B cell (primary cell): ENCODE results near the gene PRKG2. TPM values are rescaled to one million over a fixed set of nuclear protein-coding genes. Genes with fewer than 3 reads are reported as not detected.

ENCODE experiments used
- ATAC-seq: fragments of 200-7000 bp; cut with Tn5 transposase; one replicate; pipeline ENCODE4 v1.10.0; 2021; ENCODE audit warnings: low read depth, mild to moderate bottlenecking, moderate number of reproducible peaks, moderate library complexity
- CTCF ChIA-PET: fragments of 350-600 bp; sonication (Branson Sonifier 250); formaldehyde crosslinking; loops from one replicate; lab custom pipeline; 2021; ENCODE audit warnings: antibody characterized with exemption, inconsistent platforms; lab: Charles Lee
- POLR2A ChIA-PET: fragments of 350-600 bp; sonication (Branson Sonifier 250); formaldehyde crosslinking; loops from one replicate; lab custom pipeline; 2021; ENCODE audit warnings: antibody characterized with exemption; lab: Charles Lee
- DNase-seq: peaks from one replicate; pipeline ENCODE4 v3.0.0; 2013
- H2AFZ ChIP-seq: 2 replicates; pipeline ENCODE4 v1.6.1; 2012; ENCODE audit warnings: mild to moderate bottlenecking, low read depth, low read length; ENCODE audit not compliant: insufficient read depth, poor library complexity, severe bottlenecking
- H3K27ac ChIP-seq, 2 donors: 1 replicate in 1 of 2; 2 replicates in 1 of 2; pipeline ENCODE4 v1.5.1; 2012 to 2013; ENCODE audit warnings: low read length in 2 of 2, mild to moderate bottlenecking in 2 of 2, moderate library complexity in 1 of 2
- H3K27me3 ChIP-seq, 4 experiments: fragments of 200-600 bp in 1 of 4; sonication (generic) in 1 of 4; replicated peaks in 1 of 4; 1 replicate in 2 of 4; 2 replicates in 2 of 4; pipeline versions ENCODE4 v1.6.1 to v1.7.0; 2013 to 2016; ENCODE audit warnings: low read length in 3 of 4, mild to moderate bottlenecking in 2 of 4, mixed read lengths in 1 of 4, moderate library complexity in 1 of 4; ENCODE audit not compliant: insufficient read depth in 4 of 4, control insufficient read depth in 3 of 4; ENCODE audit errors: control extremely low read depth in 1 of 4
- H3K36me3 ChIP-seq, 2 experiments: replicated peaks in 1 of 2; 1 replicate in 1 of 2; 2 replicates in 1 of 2; pipeline versions ENCODE4 v1.6.1 to v1.7.1; 2013; ENCODE audit warnings: low read length in 1 of 2; ENCODE audit not compliant: insufficient read depth in 2 of 2, control insufficient read depth in 1 of 2; ENCODE audit errors: control extremely low read depth in 1 of 2, extremely low read depth in 1 of 2
- H3K4me1 ChIP-seq, 2 donors: fragments of 200-600 bp in 1 of 2; sonication (generic) in 1 of 2; 1 replicate in 1 of 2; 2 replicates in 1 of 2; pipeline versions ENCODE4 v1.5.1 to v1.6.1; 2013 to 2017; ENCODE audit warnings: low read length in 2 of 2; ENCODE audit not compliant: control insufficient read depth in 2 of 2, insufficient read depth in 2 of 2
- H3K4me2 ChIP-seq: replicated peaks from 2 replicates; pipeline ENCODE3; 2012; ENCODE audit warnings: mild to moderate bottlenecking, low read depth, low read length; ENCODE audit not compliant: poor library complexity, severe bottlenecking
- H3K4me3 ChIP-seq, 5 experiments: fragments of 200-600 bp in 1 of 5; sonication (generic) in 1 of 5; 1 replicate in 3 of 5; 2 replicates in 2 of 5; pipeline versions ENCODE4 v1.5.1 to v1.7.0; 2011 to 2016; ENCODE audit warnings: low read length in 4 of 5, mild to moderate bottlenecking in 4 of 5, low read depth in 2 of 5, control low read depth in 1 of 5, moderate library complexity in 1 of 5; ENCODE audit not compliant: insufficient read depth in 1 of 5; ENCODE audit errors: control extremely low read depth in 1 of 5, extremely low read depth in 1 of 5
- H3K79me2 ChIP-seq: fragments of 200-600 bp; sonication (generic); one replicate; pipeline ENCODE4 v1.6.0; 2016; ENCODE audit warnings: low read length; ENCODE audit not compliant: control insufficient read depth, insufficient read depth
- H3K9ac ChIP-seq: fragments of 200-600 bp; sonication (generic); 2 replicates; pipeline ENCODE4 v1.6.1; 2017; ENCODE audit warnings: mild to moderate bottlenecking, low read length, moderate library complexity
- H3K9me3 ChIP-seq, 3 donors: one replicate each; pipeline versions ENCODE4 v1.6.1 to v1.7.1; 2013; ENCODE audit warnings: low read length in 2 of 3; ENCODE audit not compliant: control insufficient read depth in 2 of 3, insufficient read depth in 1 of 3; ENCODE audit errors: control extremely low read depth in 1 of 3
- H4K20me1 ChIP-seq: 2 replicates; pipeline ENCODE4 v1.6.0; 2012; ENCODE audit warnings: mild to moderate bottlenecking, low read length; ENCODE audit not compliant: insufficient read depth, control insufficient read depth, poor library complexity, severe bottlenecking
- H3K27ac Mint-ChIP-seq: one replicate; pipeline ENCODE4 v1.8.0; 2021; ENCODE audit warnings: mixed read lengths
- H3K27me3 Mint-ChIP-seq: one replicate; pipeline ENCODE4 v1.8.0; 2021; ENCODE audit warnings: mixed read lengths
- H3K4me1 Mint-ChIP-seq: one replicate; pipeline ENCODE4 v1.8.0; 2021; ENCODE audit warnings: mixed read lengths
- H3K4me3 Mint-ChIP-seq: one replicate; pipeline ENCODE4 v1.8.0; 2021; ENCODE audit warnings: mixed read lengths
- H3K9me3 Mint-ChIP-seq: one replicate; pipeline ENCODE4 v1.8.0; 2022; ENCODE audit warnings: mixed read lengths; ENCODE audit not compliant: insufficient read depth
- EZH2 ChIP-seq: IDR thresholded peaks from 2 replicates; pipeline ENCODE4 v1.6.1; 2012; ENCODE audit warnings: borderline replicate concordance, low read depth, mild to moderate bottlenecking, moderate library complexity, low read length; ENCODE audit not compliant: insufficient read depth, poor library complexity, severe bottlenecking
- WGBS: methylation state at CpG from one replicate; pipeline ENCODE4 v1.1.5; 2013; ENCODE audit warnings: missing lambda C conversion rate; ENCODE audit not compliant: insufficient coverage; 5-methylcytosine and 5-hydroxymethylcytosine counted together
- intact Hi-C: fragments of 100-400 bp; cut with micrococcal nuclease; formaldehyde crosslinking; loops from one replicate; pipeline ENCODE4 v1.10.0; 2022
- polyA plus RNA-seq: library from polyadenylated mRNA; depleted of rRNA; stranded (reverse); fragments of >200 nt; gene quantifications from 2 replicates; pipeline ENCODE4 v1.2.3, GENCODE V29; 2012
- total RNA-seq, 2 donors: library from RNA; stranded (reverse); fragments of 120-200 nt in 1 of 2; gene quantifications; 1 replicate in 1 of 2; 2 replicates in 1 of 2; pipeline versions ENCODE4 v1.2.3 to v1.2.4, GENCODE V29; 2013 to 2022
- TF ChIP-seq, protein P1 (sequence below): fragments of 200-600 bp; IDR thresholded peaks from one replicate; pipeline ENCODE4 v1.8.0; 2022; ENCODE audit warnings: antibody characterized with exemption, mild to moderate bottlenecking

Gene PRKG2
- total and polyA plus RNA-seq, 2 donors (not counting 1 experiment from before 2014, with no cell fraction given), result 0.61 to 0.86 TPM

GRCh38 chr4:81194286-81194685 is 20.7 kb downstream of the PRKG2 start:
- WGBS, result no CpG with 5 or more reads among the region's 3 CpGs
- TF ChIP-seq, protein P1, sequence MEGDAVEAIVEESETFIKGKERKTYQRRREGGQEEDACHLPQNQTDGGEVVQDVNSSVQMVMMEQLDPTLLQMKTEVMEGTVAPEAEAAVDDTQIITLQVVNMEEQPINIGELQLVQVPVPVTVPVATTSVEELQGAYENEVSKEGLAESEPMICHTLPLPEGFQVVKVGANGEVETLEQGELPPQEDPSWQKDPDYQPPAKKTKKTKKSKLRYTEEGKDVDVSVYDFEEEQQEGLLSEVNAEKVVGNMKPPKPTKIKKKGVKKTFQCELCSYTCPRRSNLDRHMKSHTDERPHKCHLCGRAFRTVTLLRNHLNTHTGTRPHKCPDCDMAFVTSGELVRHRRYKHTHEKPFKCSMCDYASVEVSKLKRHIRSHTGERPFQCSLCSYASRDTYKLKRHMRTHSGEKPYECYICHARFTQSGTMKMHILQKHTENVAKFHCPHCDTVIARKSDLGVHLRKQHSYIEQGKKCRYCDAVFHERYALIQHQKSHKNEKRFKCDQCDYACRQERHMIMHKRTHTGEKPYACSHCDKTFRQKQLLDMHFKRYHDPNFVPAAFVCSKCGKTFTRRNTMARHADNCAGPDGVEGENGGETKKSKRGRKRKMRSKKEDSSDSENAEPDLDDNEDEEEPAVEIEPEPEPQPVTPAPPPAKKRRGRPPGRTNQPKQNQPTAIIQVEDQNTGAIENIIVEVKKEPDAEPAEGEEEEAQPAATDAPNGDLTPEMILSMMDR, result no peak
- no peak for TF ChIP-seq EZH2

GRCh38 chr4:81180916-81181315 is 34.1 kb downstream of the PRKG2 start:
- no peak overlapping the region for H3K4me3 Mint-ChIP-seq
- ChIA-PET CTCF (no interaction called here), POLR2A (no interaction called here)
- intact Hi-C loops, result no loop called here
- Histone ChIP-seq H2AFZ (no peak overlapping the region), H3K9me3 (peaks cover 0 to 4% (median 0%) of the 10 kb centered on the region in 3 donors), H3K4me3 (no peak overlapping the region), H4K20me1 (no peaks in the 10 kb centered on the region), H3K79me2 (no peaks in the 10 kb centered on the region), H3K4me1 (no peaks in the 10 kb centered on the region), H3K27me3 (no peaks in the 10 kb centered on the region), H3K4me2 (no peak overlapping the region), H3K36me3 (no peaks in the 10 kb centered on the region), H3K27ac (no peak overlapping the region), H3K9ac (no peak overlapping the region)
- no peaks in the 10 kb centered on the region for H3K9me3 Mint-ChIP-seq
- no CpG with 5 or more reads among the region's 1 CpG for WGBS
- TF ChIP-seq EZH2, result no peak
- TF ChIP-seq, protein P1, result no peak
- no peaks in the 10 kb centered on the region for H3K4me1 Mint-ChIP-seq
- H3K27ac Mint-ChIP-seq, result no peak overlapping the region
- H3K27me3 Mint-ChIP-seq, result peaks cover 1% of the 10 kb centered on the region
- DNase-seq (no peak), ATAC-seq (no peak)

More at GRCh38 chr4:81194286-81194685, 20.7 kb downstream of the PRKG2 start:
- no peak overlapping the region for H3K27ac ChIP-seq
- Mint-ChIP-seq H3K4me3 (no peak overlapping the region), H3K27ac (no peak overlapping the region), H3K9me3 (no peaks in the 10 kb centered on the region), H3K27me3 (no peaks in the 10 kb centered on the region), H3K4me1 (no peaks in the 10 kb centered on the region)
- no peak overlapping the region for H3K9ac ChIP-seq
- ChIA-PET POLR2A (no interaction called here), CTCF (no interaction called here)
- no peaks in the 10 kb centered on the region for H4K20me1 ChIP-seq
- no peaks in the 10 kb centered on the region for H3K79me2 ChIP-seq
- no peak overlapping the region for H3K4me2 ChIP-seq
- H3K36me3 ChIP-seq, result no peaks in the 10 kb centered on the region
- DNase-seq (no peak), ATAC-seq (no peak)
- H3K4me1 ChIP-seq, result no peaks in the 10 kb centered on the region
- no peak overlapping the region for H2AFZ ChIP-seq
- H3K9me3 ChIP-seq, result no peaks in the 10 kb centered on the region
- intact Hi-C loops, result no loop called here
- H3K27me3 ChIP-seq, result no peaks in the 10 kb centered on the region
- no peak overlapping the region for H3K4me3 ChIP-seq
